Body of pancreas (tissue), 4 donors: ENCODE data around the gene TRIOBP. TPM values are rescaled to one million over a fixed set of nuclear protein-coding genes. Genes with fewer than 3 reads are reported as not detected.

Experiments
- ATAC-seq: fragments of 150-250 bp; one replicate; pipeline ENCODE4 v1.9.1; 2016
- DNase-seq, 4 donors: peaks; one replicate each; pipeline ENCODE4 v3.0.0-alpha.2; 2019
- H3K27ac ChIP-seq, 4 donors: fragments of 200-600 bp; sonication (generic); 1 replicate in 3 of 4; 2 replicates in 1 of 4; pipeline versions ENCODE4 v1.5.1 to v1.6.1; 2016 to 2019; ENCODE audit warnings: mild to moderate bottlenecking in 1 of 4, mixed read lengths in 1 of 4, moderate library complexity in 1 of 4
- H3K27me3 ChIP-seq, 2 donors: fragments of 200-600 bp; sonication (generic); one replicate each; pipeline ENCODE4 v1.6.0; 2016; ENCODE audit warnings: mild to moderate bottlenecking in 1 of 2
- H3K36me3 ChIP-seq, 2 donors: fragments of 200-600 bp; sonication (generic); replicated peaks in 1 of 2; 2 replicates each; pipeline ENCODE4 v1.5.1; 2016; ENCODE audit warnings: low read depth in 2 of 2; ENCODE audit not compliant: insufficient read depth in 1 of 2
- H3K4me1 ChIP-seq: fragments of 200-600 bp; sonication (generic); one replicate; pipeline ENCODE4 v1.6.0; 2016
- H3K4me3 ChIP-seq, 2 donors: fragments of 200-600 bp; sonication (generic); 1 replicate in 1 of 2; 2 replicates in 1 of 2; pipeline ENCODE4 v1.5.1; 2016 to 2019
- H3K9me3 ChIP-seq, 3 donors: fragments of 200-600 bp; sonication (generic); 1 replicate in 2 of 3; 2 replicates in 1 of 3; pipeline ENCODE4 v1.5.1; 2016
- POLR2A ChIP-seq, 3 donors: fragments of 450-650 bp; IDR thresholded peaks; one replicate each; pipeline ENCODE4 v1.6.1; 2016; ENCODE audit warnings: antibody characterized with exemption in 3 of 3, mild to moderate bottlenecking in 2 of 3
- WGBS, 2 donors: methylation state at CpG; one replicate each; pipeline ENCODE4 v1.1.5; 2017; 5-methylcytosine and 5-hydroxymethylcytosine counted together
- intact Hi-C: fragments of 100-400 bp; cut with DNase I; formaldehyde crosslinking; loops from one replicate; pipeline ENCODE4 v1.15.1; 2023
- total RNA-seq, 2 donors: library from RNA; depleted of rRNA; stranded (reverse); fragments of >200 nt; gene quantifications; one replicate each; pipeline ENCODE4 v1.1.0, GENCODE V29; 2016
- TF ChIP-seq, protein P1 (sequence below), 7 experiments: fragments of 450-650 bp in 4 of 7; fragments of 200-600 bp in 3 of 7; sonication (generic) in 3 of 7; IDR thresholded peaks; one replicate each; pipeline ENCODE4 v1.5.1; 2016 to 2019; ENCODE audit warnings: antibody characterized with exemption in 7 of 7

The TRIOBP gene
- total RNA-seq, 2 donors from 2014 or later: 65.6 to 76.5 TPM

DNA sequence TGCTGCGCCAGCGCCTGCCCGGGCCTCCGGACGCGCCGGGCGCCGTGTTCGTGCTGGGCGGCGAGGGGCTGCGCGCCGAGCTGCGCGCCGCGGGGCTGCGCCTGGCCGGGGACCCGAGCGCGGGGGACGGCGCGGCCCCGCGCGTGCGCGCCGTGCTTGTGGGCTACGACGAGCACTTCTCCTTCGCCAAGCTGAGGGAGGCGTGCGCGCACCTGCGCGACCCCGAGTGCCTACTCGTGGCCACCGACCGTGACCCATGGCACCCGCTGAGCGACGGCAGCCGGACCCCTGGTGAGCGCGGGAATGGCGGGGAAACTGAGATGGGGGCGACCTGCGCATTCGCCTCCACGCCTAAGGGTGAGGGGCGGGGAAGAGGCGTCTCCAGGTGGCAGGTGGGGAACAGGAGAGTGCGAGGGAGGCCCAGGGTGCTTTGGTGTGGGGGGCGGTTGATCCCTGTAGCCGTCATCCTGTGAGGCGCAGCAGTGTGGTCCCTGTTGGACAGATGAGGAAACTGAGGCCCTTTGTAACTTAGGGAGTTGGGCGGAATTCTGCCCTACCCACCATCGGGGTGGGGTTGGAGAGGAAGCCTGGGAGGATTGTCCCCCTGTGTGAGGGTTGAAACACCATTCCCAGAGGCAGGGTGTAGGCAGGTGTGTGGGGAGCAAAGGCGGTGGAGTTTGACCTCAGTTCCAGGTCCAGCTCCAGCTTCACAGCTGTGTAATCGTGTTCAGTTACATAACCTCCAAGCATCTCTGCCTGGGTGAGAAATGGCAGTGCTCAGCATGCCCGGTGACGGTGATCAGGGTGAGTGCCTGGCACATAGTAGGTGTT lies 37.6 kb upstream of the TRIOBP start:
- DNase-seq (peak; percentile 57 to 71 (median 62)), ATAC-seq (peak; percentile 14)
- peak overlapping the region; percentile 21 to 28 for H3K4me3 ChIP-seq
- no peaks in the 10 kb centered on the region for H3K36me3 ChIP-seq
- peak overlapping the region in 3 of 4 donors; percentile 30 to 81 (median 78) for H3K27ac ChIP-seq
- TF ChIP-seq POLR2A (IDR thresholded peaks at IDR 0.05): peak in 1 of 3 donors; percentile 20
- TF ChIP-seq, protein P1, sequence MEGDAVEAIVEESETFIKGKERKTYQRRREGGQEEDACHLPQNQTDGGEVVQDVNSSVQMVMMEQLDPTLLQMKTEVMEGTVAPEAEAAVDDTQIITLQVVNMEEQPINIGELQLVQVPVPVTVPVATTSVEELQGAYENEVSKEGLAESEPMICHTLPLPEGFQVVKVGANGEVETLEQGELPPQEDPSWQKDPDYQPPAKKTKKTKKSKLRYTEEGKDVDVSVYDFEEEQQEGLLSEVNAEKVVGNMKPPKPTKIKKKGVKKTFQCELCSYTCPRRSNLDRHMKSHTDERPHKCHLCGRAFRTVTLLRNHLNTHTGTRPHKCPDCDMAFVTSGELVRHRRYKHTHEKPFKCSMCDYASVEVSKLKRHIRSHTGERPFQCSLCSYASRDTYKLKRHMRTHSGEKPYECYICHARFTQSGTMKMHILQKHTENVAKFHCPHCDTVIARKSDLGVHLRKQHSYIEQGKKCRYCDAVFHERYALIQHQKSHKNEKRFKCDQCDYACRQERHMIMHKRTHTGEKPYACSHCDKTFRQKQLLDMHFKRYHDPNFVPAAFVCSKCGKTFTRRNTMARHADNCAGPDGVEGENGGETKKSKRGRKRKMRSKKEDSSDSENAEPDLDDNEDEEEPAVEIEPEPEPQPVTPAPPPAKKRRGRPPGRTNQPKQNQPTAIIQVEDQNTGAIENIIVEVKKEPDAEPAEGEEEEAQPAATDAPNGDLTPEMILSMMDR (IDR thresholded peaks at IDR 0.05): no peak
- WGBS, 2 donors: 2 to 5% methylated on average over 11 to 39 of the region's 68 CpGs
- H3K4me1 ChIP-seq: peaks cover 31% of the 10 kb centered on the region
- intact Hi-C loops: no loop called here
- H3K27me3 ChIP-seq: no peaks in the 10 kb centered on the region
- H3K9me3 ChIP-seq: no peaks in the 10 kb centered on the region

DNA sequence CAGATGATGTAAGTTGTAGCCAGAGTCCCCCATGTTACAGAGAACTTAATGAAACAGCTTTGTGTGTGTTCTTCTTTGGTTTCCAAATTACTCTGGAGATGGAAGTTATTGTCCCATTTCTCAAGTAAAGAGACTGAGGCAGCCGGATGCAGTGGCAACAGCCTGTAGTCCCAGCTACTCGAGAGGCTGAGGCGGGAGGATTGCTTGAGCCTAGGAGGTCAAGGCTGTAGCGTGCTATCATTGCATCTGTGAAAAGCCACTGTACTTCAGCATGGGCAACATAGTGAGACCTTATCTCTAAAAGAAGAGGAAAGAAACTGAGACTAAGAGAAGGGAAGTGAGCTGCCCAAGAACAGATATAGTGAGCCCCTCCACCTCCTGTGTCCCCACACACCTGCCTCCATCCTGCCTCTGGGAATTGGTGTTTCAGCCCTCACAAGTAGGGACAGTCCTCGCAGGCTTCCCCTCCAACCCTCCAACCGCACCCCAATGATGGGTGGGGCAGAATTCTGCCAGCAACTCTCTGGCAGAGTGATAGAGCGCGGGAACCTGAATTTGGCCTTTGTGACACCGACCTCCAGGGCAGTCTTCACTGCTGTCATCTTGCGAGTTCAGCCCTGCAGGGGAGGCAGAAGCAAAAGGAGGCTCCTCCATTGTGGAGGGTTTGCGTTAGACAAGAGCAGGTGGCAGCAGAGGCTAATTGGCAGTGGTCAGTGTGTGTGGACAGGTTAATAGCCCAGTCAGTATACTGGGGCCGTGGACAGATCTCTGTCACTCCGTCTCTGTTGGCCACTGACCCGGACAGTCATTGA lies 36.7 kb upstream of the TRIOBP start:
- Histone ChIP-seq H3K4me1 (peaks cover 31% of the 10 kb centered on the region), H3K27ac (peak overlapping the region in 3 of 4 donors; percentile 30 to 81 (median 52)), H3K27me3 (no peaks in the 10 kb centered on the region), H3K9me3 (no peaks in the 10 kb centered on the region), H3K36me3 (no peaks in the 10 kb centered on the region), H3K4me3 (no peak overlapping the region)
- TF ChIP-seq, protein P1 (IDR thresholded peaks at IDR 0.05): no peak
- no peak for TF ChIP-seq POLR2A (IDR thresholded peaks at IDR 0.05)
- ATAC-seq: no peak
- no peak for DNase-seq
- WGBS, 2 donors: 57% methylated on average over 10 to 14 of the region's 14 CpGs
- intact Hi-C loops: no loop called here

DNA sequence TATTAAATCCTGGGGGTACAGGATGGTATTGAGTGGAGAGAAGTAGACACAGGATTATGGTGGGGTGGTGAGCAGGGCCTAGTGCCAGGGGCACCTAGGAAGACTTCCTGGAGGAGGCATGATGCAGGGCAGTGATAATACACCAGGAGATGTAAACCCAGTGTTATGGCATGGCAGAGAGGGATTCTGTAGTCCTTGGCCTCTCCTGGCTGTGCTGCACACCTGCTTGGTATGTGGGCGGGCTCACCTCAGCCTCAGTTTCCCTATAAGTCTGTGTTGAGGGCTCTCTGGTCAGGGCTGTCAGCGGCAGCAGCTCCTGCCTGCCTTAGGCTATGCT lies 36.2 kb upstream of the TRIOBP start:
- peak overlapping the region; percentile 5 to 81 (median 38) for H3K27ac ChIP-seq
- 60 to 75% methylated on average over 2 of the region's 2 CpGs for WGBS, 2 donors
- TF ChIP-seq, protein P1 (IDR thresholded peaks at IDR 0.05): no peak
- TF ChIP-seq POLR2A (IDR thresholded peaks at IDR 0.05): no peak
- peaks cover 31% of the 10 kb centered on the region for H3K4me1 ChIP-seq
- DNase-seq: no peak
- no peak overlapping the region for H3K4me3 ChIP-seq
- no peaks in the 10 kb centered on the region for H3K9me3 ChIP-seq
- H3K36me3 ChIP-seq: no peaks in the 10 kb centered on the region
- no peak for ATAC-seq
- H3K27me3 ChIP-seq: no peaks in the 10 kb centered on the region
- intact Hi-C loops: no loop called here

GRCh38 chr22:37661160-37661924 lies 35.5 kb upstream of the TRIOBP start:
- Histone ChIP-seq H3K4me3 (no peak overlapping the region), H3K9me3 (no peaks in the 10 kb centered on the region), H3K4me1 (peaks cover 31% of the 10 kb centered on the region), H3K27me3 (no peaks in the 10 kb centered on the region), H3K27ac (peak overlapping the region; percentile 5 to 81 (median 38)), H3K36me3 (no peaks in the 10 kb centered on the region)
- 38 to 62% methylated on average over 12 of the region's 12 CpGs for WGBS, 2 donors
- ATAC-seq: no peak
- peak in 1 of 4 donors; percentile 34 for DNase-seq
- intact Hi-C loops: no loop called here
- TF ChIP-seq, protein P1 (IDR thresholded peaks at IDR 0.05): peak in 3 of 7 experiments; percentile 22 to 34 (median 29)
- TF ChIP-seq POLR2A (IDR thresholded peaks at IDR 0.05): no peak
